Activated CD8-positive, alpha-beta memory T cell treated with anti-CD3 and anti-CD28 coated beads, Interleukin-2, amount 50 U/mL, for 24 hours (primary cell): ENCODE measurements around the gene THAP5.

Experiments used
- DNase-seq: peaks from one replicate; pipeline ENCODE4 v3.0.0-alpha.2; 2020; ENCODE audit errors: extremely low read depth

The THAP5 gene

DNA sequence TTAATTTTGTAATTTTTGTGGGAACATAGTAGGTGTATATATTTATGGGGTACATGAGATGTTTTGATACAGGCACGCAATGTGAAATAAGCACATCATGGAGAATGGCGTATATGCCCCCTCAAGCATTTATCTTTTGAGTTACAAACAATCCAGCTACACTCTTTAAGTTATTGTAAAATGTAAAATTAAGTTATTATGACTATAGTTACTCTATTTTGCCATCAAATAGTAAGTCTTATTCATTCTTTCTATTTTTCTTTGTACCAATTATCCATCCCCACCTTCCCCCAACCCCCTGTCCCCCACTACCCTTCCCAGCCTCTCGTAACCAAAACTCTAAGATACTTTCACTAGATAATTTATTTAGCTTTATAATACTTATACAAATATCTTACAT lies 35.8 kb downstream of the THAP5 start:
- DNase-seq = no peak

GRCh38 chr7:108529341-108529740 lies 40.2 kb downstream of the THAP5 start:
- DNase-seq = no peak

DNA sequence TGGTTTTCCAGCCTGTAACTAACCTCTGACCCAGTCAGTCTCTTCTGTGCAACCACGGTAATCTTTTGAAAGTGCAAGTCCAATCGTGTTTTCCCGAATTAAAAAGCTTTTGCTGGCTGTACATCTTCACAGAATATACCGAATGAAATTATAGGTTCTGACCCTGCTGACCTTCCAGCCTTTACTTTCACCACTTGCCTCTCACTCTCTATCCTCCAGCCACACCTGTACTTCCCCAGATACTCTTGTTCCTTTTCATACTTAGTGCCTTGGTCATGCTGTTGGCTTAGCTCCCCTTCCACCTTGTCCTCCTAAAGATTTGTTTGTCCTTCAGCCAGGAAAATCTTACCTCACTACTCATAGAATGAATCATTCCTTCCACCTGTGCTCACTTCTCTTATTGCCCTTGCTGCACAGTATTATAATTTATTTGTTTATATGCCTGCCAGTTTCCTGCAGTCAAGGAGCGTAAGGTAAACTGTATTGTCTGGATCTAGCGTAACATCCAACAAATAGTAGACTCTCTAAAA lies 41.3 kb downstream of the THAP5 start:
- DNase-seq = no peak

GRCh38 chr7:108526768-108527017 lies 42.8 kb downstream of the THAP5 start:
- DNase-seq = no peak

- peak; percentile 100 for DNase-seq
Measured at GRCh38 chr7:108525985-108526767, 43.3 kb downstream of the THAP5 start, which contains the start of gene PNPLA8. PNPLA8 (minus strand) TSS chr7:108526135; CDS start chr7:108515491, 10,644 bp downstream.

GRCh38 chr7:108525327-108525984 lies 44.0 kb downstream of the THAP5 start:
- no peak for DNase-seq

DNA sequence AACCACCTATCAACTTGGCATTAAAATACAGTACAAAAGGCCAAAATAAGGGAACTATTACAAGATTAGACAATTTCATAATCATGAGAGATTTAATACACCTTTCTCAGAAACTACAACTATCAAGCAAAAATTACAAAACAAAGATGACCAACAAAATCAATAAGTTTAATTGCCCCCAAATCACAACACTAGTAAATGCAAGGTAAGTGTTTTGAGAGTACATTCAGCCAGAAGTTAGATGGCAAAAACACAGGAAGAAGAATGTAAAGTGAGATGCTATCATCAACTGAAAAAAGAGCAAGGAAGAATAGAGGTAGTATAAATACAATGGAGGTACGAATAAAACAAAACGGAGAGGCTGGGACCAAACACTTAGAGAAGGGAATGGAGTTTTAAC lies 46.7 kb downstream of the THAP5 start:
- no peak for DNase-seq

DNA sequence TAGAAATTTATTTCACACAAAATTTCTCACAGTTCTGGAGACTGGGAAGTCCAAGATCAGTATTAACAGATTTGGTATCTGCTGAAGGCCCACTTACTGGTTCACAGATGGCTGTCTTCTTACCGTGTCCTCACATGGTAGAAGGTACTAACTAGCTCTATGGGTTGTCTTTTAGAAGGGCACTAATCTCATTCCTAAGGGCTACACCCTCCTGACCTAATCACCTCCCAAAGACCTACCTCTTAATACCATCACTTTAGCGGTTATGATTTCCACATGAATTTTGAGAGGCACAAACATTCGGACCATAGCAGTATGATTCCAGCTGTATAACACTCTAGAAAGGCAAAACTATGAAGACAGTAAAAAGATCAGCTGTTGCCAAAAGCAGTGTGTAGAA lies 51.6 kb downstream of the THAP5 start:
- no peak for DNase-seq

GRCh38 chr7:108515630-108516029 lies 53.9 kb downstream of the THAP5 start:
- no peak for DNase-seq

GRCh38 chr7:108515013-108515412 lies 54.5 kb downstream of the THAP5 start:
- no peak for DNase-seq
